HepG2 (cell line): ENCODE data around the gene FDXR. TPM values are rescaled to one million over a fixed set of nuclear protein-coding genes. Genes with fewer than 3 reads are reported as not detected.

Source experiments
- AKAP8 ChIP-seq: sonication (generic); formaldehyde crosslinking; IDR thresholded peaks from 2 replicates; pipeline ENCODE4 v1.5.1; 2020; ENCODE audit warnings: mild to moderate bottlenecking, missing genetic modification reagents
- DRAP1 ChIP-seq: IDR thresholded peaks from 2 replicates; pipeline ENCODE4 v1.6.1; 2016; ENCODE audit warnings: missing genetic modification reagents, missing compliant biosample characterization
- EHMT2 ChIP-seq: fragments of 200-600 bp; sonication (generic); IDR thresholded peaks from 2 replicates; pipeline ENCODE4 v1.7.0; 2017; ENCODE audit warnings: antibody characterized with exemption, low read depth, low read length, borderline replicate concordance
- IRF2 ChIP-seq: IDR thresholded peaks from 2 replicates; pipeline ENCODE4 v1.6.1; 2018; ENCODE audit warnings: missing genetic modification reagents, missing compliant biosample characterization
- MAFK ChIP-seq, 2 experiments: IDR thresholded peaks in 1 of 2; conservative IDR thresholded peaks in 1 of 2; 2 replicates each; pipeline ENCODE4 v1.6.1; 2011; ENCODE audit warnings: improper control_type of control experiment in 2 of 2, low read length in 2 of 2
- MED1 ChIP-seq: sonication (generic); formaldehyde crosslinking; IDR thresholded peaks from 2 replicates; pipeline ENCODE4 v1.4.0; 2020; ENCODE audit warnings: missing genetic modification reagents
- MEF2D ChIP-seq: sonication (generic); formaldehyde crosslinking; IDR thresholded peaks from 2 replicates; pipeline ENCODE4 v1.5.1; 2020; ENCODE audit warnings: mild to moderate bottlenecking, missing genetic modification reagents
- MZF1 ChIP-seq: sonication (generic); formaldehyde crosslinking; IDR thresholded peaks from 2 replicates; pipeline ENCODE4 v1.8.1; 2023; ENCODE audit warnings: mild to moderate bottlenecking, missing genetic modification reagents, borderline replicate concordance
- NAIF1 ChIP-seq: sonication (generic); formaldehyde crosslinking; IDR thresholded peaks from 2 replicates; pipeline ENCODE4 v1.5.0; 2020; ENCODE audit warnings: mild to moderate bottlenecking, missing genetic modification reagents, borderline replicate concordance
- NR2F6 ChIP-seq, 2 experiments: IDR thresholded peaks; 2 replicates each; pipeline ENCODE4 v1.6.1; 2016; ENCODE audit warnings: antibody characterized with exemption in 1 of 2, mild to moderate bottlenecking in 1 of 2
- RBM22 ChIP-seq: fragments of 200-400 bp; formaldehyde crosslinking; optimal IDR thresholded peaks from 2 replicates; pipeline ENCODE3; 2017; ENCODE audit warnings: mild to moderate bottlenecking, low read length, moderate library complexity
- RBM39 ChIP-seq: fragments of 200-400 bp; formaldehyde crosslinking; IDR thresholded peaks from one replicate; pipeline ENCODE4 v1.6.1; 2018; ENCODE audit warnings: antibody characterized with exemption, mild to moderate bottlenecking, low read depth, low read length; ENCODE audit not compliant: poor library complexity, severe bottlenecking
- SIN3A ChIP-seq: IDR thresholded peaks from 2 replicates; pipeline ENCODE4 v1.6.1; 2011; ENCODE audit warnings: low read depth, mild to moderate bottlenecking, control low read depth, low read length, borderline replicate concordance
- STAG1 ChIP-seq: sonication (generic); formaldehyde crosslinking; IDR thresholded peaks from 2 replicates; pipeline ENCODE4 v1.4.0; 2020; ENCODE audit warnings: missing genetic modification reagents
- TAF1 ChIP-seq: sonication (generic); formaldehyde crosslinking; IDR thresholded peaks from 2 replicates; pipeline ENCODE4 v1.4.0; 2020; ENCODE audit warnings: missing genetic modification reagents
- YEATS2 ChIP-seq: sonication (generic); formaldehyde crosslinking; IDR thresholded peaks from 2 replicates; pipeline ENCODE4 v1.4.0; 2020; ENCODE audit warnings: missing genetic modification reagents, borderline replicate concordance
- ZNF232 ChIP-seq: sonication (generic); formaldehyde crosslinking; IDR thresholded peaks from 2 replicates; pipeline ENCODE4 v1.4.0; 2020; ENCODE audit warnings: missing genetic modification reagents, borderline replicate concordance
- ZNF282 ChIP-seq: fragments of 450-650 bp; IDR thresholded peaks from 2 replicates; pipeline ENCODE4 v1.6.1; 2018; ENCODE audit not compliant: partially characterized antibody
- ZNF367 ChIP-seq: sonication (generic); formaldehyde crosslinking; IDR thresholded peaks from 2 replicates; pipeline ENCODE4 v1.4.0; 2020; ENCODE audit warnings: missing genetic modification reagents, borderline replicate concordance
- ZNF564 ChIP-seq: sonication (generic); formaldehyde crosslinking; IDR thresholded peaks from 2 replicates; pipeline ENCODE4 v1.8.1; 2023; ENCODE audit warnings: mild to moderate bottlenecking, missing genetic modification reagents
- ZNF782 ChIP-seq: sonication (generic); formaldehyde crosslinking; IDR thresholded peaks from 2 replicates; pipeline ENCODE4 v1.4.0; 2020; ENCODE audit warnings: missing genetic modification reagents, mild to moderate bottlenecking, borderline replicate concordance
- ZNF839 ChIP-seq: sonication (generic); formaldehyde crosslinking; IDR thresholded peaks from 2 replicates; pipeline ENCODE4 v1.4.0; 2020; ENCODE audit warnings: missing genetic modification reagents, mild to moderate bottlenecking, borderline replicate concordance
- polyA plus RNA-seq, 8 experiments: library from polyadenylated mRNA; depleted of rRNA in 3 of 8; stranded (reverse) in 7 of 8; unstranded in 1 of 8; fragments of >200 nt; fragmentation: Illumina TruSeq in 4 of 8; extraction: Trizol in 4 of 8; gene quantifications; 2 replicates each; pipeline versions ENCODE4 v1.2.1 to v1.2.3, GENCODE V29; 2011 to 2016; ENCODE audit warnings: low read depth in 4 of 8, missing spikeins in 1 of 8, mixed read lengths in 1 of 8; ENCODE audit not compliant: insufficient read depth in 1 of 8
- total RNA-seq, 5 experiments: library from RNA; depleted of rRNA; stranded (reverse); fragments of >200 nt; fragmentation: Illumina TruSeq; extraction: Trizol; gene quantifications; 2 replicates each; pipeline ENCODE4 v1.2.3, GENCODE V29; 2016; ENCODE audit warnings: low read depth in 1 of 5
- TF ChIP-seq, protein P1 (sequence below): sonication (generic); formaldehyde crosslinking; IDR thresholded peaks from 2 replicates; pipeline ENCODE4 v1.5.0; 2020; ENCODE audit warnings: missing genetic modification reagents
- TF ChIP-seq, protein P2 (sequence below): sonication (generic); formaldehyde crosslinking; IDR thresholded peaks from 2 replicates; pipeline ENCODE4 v1.5.0; 2020; ENCODE audit warnings: mild to moderate bottlenecking, low read depth, missing genetic modification reagents, borderline replicate concordance
- TF ChIP-seq, protein P3 (sequence below): sonication (generic); IDR thresholded peaks from 2 replicates; pipeline ENCODE4 v1.6.1; 2016; ENCODE audit warnings: low read depth, borderline replicate concordance
- TF ChIP-seq, protein P4 (sequence below): sonication (generic); formaldehyde crosslinking; IDR thresholded peaks from 2 replicates; pipeline ENCODE4 v1.9.0; 2021; ENCODE audit warnings: missing genetic modification reagents, mild to moderate bottlenecking, borderline replicate concordance

The FDXR gene
- total and polyA plus RNA-seq, 2 of the 13 experiments (the other 11 are each of a cell fraction or from before 2014, with no cell fraction given): 23.4 to 116 TPM

- peak; percentile 63; the same call in 1 of the 2 replicates for TF ChIP-seq SIN3A
- TF ChIP-seq ZNF564 (CRISPR knock-in tag): peak; percentile 62
- TF ChIP-seq MEF2D (CRISPR knock-in tag): no peak
- TF ChIP-seq, protein P1, sequence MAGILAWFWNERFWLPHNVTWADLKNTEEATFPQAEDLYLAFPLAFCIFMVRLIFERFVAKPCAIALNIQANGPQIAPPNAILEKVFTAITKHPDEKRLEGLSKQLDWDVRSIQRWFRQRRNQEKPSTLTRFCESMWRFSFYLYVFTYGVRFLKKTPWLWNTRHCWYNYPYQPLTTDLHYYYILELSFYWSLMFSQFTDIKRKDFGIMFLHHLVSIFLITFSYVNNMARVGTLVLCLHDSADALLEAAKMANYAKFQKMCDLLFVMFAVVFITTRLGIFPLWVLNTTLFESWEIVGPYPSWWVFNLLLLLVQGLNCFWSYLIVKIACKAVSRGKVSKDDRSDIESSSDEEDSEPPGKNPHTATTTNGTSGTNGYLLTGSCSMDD (CRISPR knock-in tag): peak; percentile 87; the same call in 1 of the 2 replicates
- TF ChIP-seq ZNF367 (CRISPR knock-in tag): 0 out of 2 replicates have a peak, but pooled peaks have one; percentile 50
- no peak for TF ChIP-seq ZNF782 (CRISPR knock-in tag)
- no peak for TF ChIP-seq NR2F6 (IDR thresholded peaks at IDR 0.05)
- TF ChIP-seq NR2F6 (CRISPR knock-in tag; IDR thresholded peaks at IDR 0.05): peak; percentile 56; the same call in 1 of the 2 replicates
- TF ChIP-seq DRAP1 (CRISPR knock-in tag): peak; percentile 76
- TF ChIP-seq, protein P2, sequence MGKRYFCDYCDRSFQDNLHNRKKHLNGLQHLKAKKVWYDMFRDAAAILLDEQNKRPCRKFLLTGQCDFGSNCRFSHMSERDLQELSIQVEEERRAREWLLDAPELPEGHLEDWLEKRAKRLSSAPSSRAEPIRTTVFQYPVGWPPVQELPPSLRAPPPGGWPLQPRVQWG (CRISPR knock-in tag): no peak
- TF ChIP-seq RBM39: peak; percentile 91
- TF ChIP-seq STAG1 (CRISPR knock-in tag): 0 out of 2 replicates have a peak, but pooled peaks have one; percentile 16
- TF ChIP-seq ZNF232: 0 out of 2 replicates have a peak, but pooled peaks have one; percentile 71
- peak; percentile 90; the same call in 1 of the 2 replicates for TF ChIP-seq NAIF1 (CRISPR knock-in tag)
- no peak for TF ChIP-seq IRF2 (CRISPR knock-in tag)
- TF ChIP-seq MZF1 (CRISPR knock-in tag): peak; percentile 76; the same call in 1 of the 2 replicates
- TF ChIP-seq RBM22: no peak
- TF ChIP-seq MED1 (CRISPR knock-in tag): peak; percentile 62
- TF ChIP-seq ZNF282: no peak
- TF ChIP-seq, protein P3, sequence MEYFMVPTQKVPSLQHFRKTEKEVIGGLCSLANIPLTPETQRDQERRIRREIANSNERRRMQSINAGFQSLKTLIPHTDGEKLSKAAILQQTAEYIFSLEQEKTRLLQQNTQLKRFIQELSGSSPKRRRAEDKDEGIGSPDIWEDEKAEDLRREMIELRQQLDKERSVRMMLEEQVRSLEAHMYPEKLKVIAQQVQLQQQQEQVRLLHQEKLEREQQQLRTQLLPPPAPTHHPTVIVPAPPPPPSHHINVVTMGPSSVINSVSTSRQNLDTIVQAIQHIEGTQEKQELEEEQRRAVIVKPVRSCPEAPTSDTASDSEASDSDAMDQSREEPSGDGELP: no peak; the same call in 1 of the 2 replicates
- TF ChIP-seq, protein P4, sequence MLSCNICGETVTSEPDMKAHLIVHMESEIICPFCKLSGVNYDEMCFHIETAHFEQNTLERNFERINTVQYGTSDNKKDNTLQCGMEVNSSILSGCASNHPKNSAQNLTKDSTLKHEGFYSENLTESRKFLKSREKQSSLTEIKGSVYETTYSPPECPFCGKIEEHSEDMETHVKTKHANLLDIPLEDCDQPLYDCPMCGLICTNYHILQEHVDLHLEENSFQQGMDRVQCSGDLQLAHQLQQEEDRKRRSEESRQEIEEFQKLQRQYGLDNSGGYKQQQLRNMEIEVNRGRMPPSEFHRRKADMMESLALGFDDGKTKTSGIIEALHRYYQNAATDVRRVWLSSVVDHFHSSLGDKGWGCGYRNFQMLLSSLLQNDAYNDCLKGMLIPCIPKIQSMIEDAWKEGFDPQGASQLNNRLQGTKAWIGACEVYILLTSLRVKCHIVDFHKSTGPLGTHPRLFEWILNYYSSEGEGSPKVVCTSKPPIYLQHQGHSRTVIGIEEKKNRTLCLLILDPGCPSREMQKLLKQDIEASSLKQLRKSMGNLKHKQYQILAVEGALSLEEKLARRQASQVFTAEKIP (CRISPR knock-in tag): no peak
- peak; percentile 21; the same call in 1 of the 2 replicates for TF ChIP-seq AKAP8 (CRISPR knock-in tag)
- no peak for TF ChIP-seq MAFK (conservative IDR thresholded peaks at IDR 0.05 in 1 of 2, IDR thresholded peaks at IDR 0.05 in 1 of 2; ENCODE audit: low read length in 2 of 2)
- TF ChIP-seq YEATS2: no peak
- peak; percentile 99 for TF ChIP-seq TAF1 (CRISPR knock-in tag)
- TF ChIP-seq EHMT2: no peak
- TF ChIP-seq ZNF839 (CRISPR knock-in tag): no peak
Measured at GRCh38 chr17:74872313-74873036, at the start of gene FDXR (continued).
